NCI-H2171 (cell line): ENCODE measurements around the gene REV3L.
A peak's percentile ranks its signal among the peaks of the same experiment; 100 is the strongest.
"Not testable (repeated sequence)": the region's sequence is repeated elsewhere in the genome, so short reads cannot be mapped to it uniquely, and the experiment has no call there.

ENCODE experiments used
- DNase-seq: peaks from one replicate; lab custom pipeline; 2025; lab: John Stamatoyannopoulos, UW

Gene REV3L

GRCh38 chr6:111377558-111378120, 105.4 kb downstream of the REV3L start:
- no peak for DNase-seq

GRCh38 chr6:111367393-111368088, 115.5 kb downstream of the REV3L start:
- DNase-seq = no peak

GRCh38 chr6:111361648-111362047, 121.4 kb downstream of the REV3L start:
- peak; percentile 22 for DNase-seq

- no peak for DNase-seq
Measured at GRCh38 chr6:111358454-111358853, 124.6 kb downstream of the REV3L start.

- DNase-seq = no peak
Measured at GRCh38 chr6:111357705-111358104, 125.3 kb downstream of the REV3L start.

GRCh38 chr6:111356551-111356950, 126.5 kb downstream of the REV3L start:
- DNase-seq = no peak

GRCh38 chr6:111354758-111355555, 128.1 kb downstream of the REV3L start:
- DNase-seq = no peak

- DNase-seq = no peak
Measured at GRCh38 chr6:111353912-111354462, 129.0 kb downstream of the REV3L start.

GRCh38 chr6:111347589-111347988, 135.4 kb downstream of the REV3L start:
- no peak for DNase-seq

- DNase-seq = no peak
Measured at GRCh38 chr6:111342913-111343312, 140.1 kb downstream of the REV3L start.

GRCh38 chr6:111339294-111339693, 143.7 kb downstream of the REV3L start:
- DNase-seq = no peak

- no peak for DNase-seq
Measured at GRCh38 chr6:111338843-111339242, 144.2 kb downstream of the REV3L start.

GRCh38 chr6:111337829-111338236, 145.2 kb downstream of the REV3L start:
- DNase-seq = no peak

GRCh38 chr6:111329882-111330633, 153.0 kb downstream of the REV3L start:
- DNase-seq = no peak

- DNase-seq = no peak
Measured at GRCh38 chr6:111326563-111326962, 156.5 kb downstream of the REV3L start.

- DNase-seq = no peak
Measured at GRCh38 chr6:111322145-111322544, 160.9 kb downstream of the REV3L start.

GRCh38 chr6:111307950-111308349, 175.1 kb downstream of the REV3L start:
- not testable (repeated sequence) for DNase-seq

GRCh38 chr6:111307275-111307858, 175.7 kb downstream of the REV3L start:
- DNase-seq = no peak

GRCh38 chr6:111306104-111306888, 176.7 kb downstream of the REV3L start:
- DNase-seq = no peak

- no peak for DNase-seq
Measured at GRCh38 chr6:111301946-111302345, 181.1 kb downstream of the REV3L start.
